Measurements from ENCODE around the gene HAVCR2. TPM values are rescaled to one million over a fixed set of nuclear protein-coding genes. Genes with fewer than 3 reads are reported as not detected.
A peak's percentile ranks its signal among the peaks of the same experiment; 100 is the strongest.

HAVCR2 gene
- total and polyA plus RNA-seq, 2 experiments from 2014 or later: 0.49 TPM; not detected in 1

GRCh38 chr5:157148734-157149615 lies 40.1 kb upstream of the HAVCR2 start:
- Mint-ChIP-seq H3K4me1 (peaks cover 2% of the 10 kb centered on the region; the same call in 2 of the 3 replicates), H3K4me3 (no peak overlapping the region), H3K27me3 (ENCODE audit: insufficient read depth, low read depth, poor library complexity) (no peaks in the 10 kb centered on the region), H3K36me3 (ENCODE audit: low read depth) (no peaks in the 10 kb centered on the region), H3K9me3 (no peaks in the 10 kb centered on the region), H3K27ac (no peak overlapping the region)
- Histone ChIP-seq H3K27ac (ENCODE audit: low read depth) (no peak overlapping the region), H3K4me3 (no peak overlapping the region), H2AFZ (no peak overlapping the region; the same call in 1 of the 2 replicates), H3K9me2 (ENCODE audit: insufficient read depth) (no peaks in the 10 kb centered on the region), H3F3A (replicated peaks; ENCODE audit: low read depth) (no peaks in the 10 kb centered on the region), H3K27me3 (ENCODE audit: insufficient read depth) (no peaks in the 10 kb centered on the region), H3K36me3 (ENCODE audit: insufficient read depth) (no peaks in the 10 kb centered on the region), H3K4me1 (ENCODE audit: insufficient read depth) (no peaks in the 10 kb centered on the region), H3K79me2 (replicated peaks; ENCODE audit: insufficient read depth) (no peaks in the 10 kb centered on the region), H3K4me2 (no peak overlapping the region), H4K20me1 (replicated peaks; ENCODE audit: insufficient read depth) (no peaks in the 10 kb centered on the region)
- DNase-seq (ENCODE audit: low spot score) (peak; percentile 86), ATAC-seq (peak; percentile 87)
- TF ChIP-seq, protein P1, sequence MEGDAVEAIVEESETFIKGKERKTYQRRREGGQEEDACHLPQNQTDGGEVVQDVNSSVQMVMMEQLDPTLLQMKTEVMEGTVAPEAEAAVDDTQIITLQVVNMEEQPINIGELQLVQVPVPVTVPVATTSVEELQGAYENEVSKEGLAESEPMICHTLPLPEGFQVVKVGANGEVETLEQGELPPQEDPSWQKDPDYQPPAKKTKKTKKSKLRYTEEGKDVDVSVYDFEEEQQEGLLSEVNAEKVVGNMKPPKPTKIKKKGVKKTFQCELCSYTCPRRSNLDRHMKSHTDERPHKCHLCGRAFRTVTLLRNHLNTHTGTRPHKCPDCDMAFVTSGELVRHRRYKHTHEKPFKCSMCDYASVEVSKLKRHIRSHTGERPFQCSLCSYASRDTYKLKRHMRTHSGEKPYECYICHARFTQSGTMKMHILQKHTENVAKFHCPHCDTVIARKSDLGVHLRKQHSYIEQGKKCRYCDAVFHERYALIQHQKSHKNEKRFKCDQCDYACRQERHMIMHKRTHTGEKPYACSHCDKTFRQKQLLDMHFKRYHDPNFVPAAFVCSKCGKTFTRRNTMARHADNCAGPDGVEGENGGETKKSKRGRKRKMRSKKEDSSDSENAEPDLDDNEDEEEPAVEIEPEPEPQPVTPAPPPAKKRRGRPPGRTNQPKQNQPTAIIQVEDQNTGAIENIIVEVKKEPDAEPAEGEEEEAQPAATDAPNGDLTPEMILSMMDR (conservative IDR thresholded peaks at IDR 0.05; ENCODE audit: low read depth in 2 of 2): peak; percentile 88 to 89
- TF ChIP-seq, protein P2, sequence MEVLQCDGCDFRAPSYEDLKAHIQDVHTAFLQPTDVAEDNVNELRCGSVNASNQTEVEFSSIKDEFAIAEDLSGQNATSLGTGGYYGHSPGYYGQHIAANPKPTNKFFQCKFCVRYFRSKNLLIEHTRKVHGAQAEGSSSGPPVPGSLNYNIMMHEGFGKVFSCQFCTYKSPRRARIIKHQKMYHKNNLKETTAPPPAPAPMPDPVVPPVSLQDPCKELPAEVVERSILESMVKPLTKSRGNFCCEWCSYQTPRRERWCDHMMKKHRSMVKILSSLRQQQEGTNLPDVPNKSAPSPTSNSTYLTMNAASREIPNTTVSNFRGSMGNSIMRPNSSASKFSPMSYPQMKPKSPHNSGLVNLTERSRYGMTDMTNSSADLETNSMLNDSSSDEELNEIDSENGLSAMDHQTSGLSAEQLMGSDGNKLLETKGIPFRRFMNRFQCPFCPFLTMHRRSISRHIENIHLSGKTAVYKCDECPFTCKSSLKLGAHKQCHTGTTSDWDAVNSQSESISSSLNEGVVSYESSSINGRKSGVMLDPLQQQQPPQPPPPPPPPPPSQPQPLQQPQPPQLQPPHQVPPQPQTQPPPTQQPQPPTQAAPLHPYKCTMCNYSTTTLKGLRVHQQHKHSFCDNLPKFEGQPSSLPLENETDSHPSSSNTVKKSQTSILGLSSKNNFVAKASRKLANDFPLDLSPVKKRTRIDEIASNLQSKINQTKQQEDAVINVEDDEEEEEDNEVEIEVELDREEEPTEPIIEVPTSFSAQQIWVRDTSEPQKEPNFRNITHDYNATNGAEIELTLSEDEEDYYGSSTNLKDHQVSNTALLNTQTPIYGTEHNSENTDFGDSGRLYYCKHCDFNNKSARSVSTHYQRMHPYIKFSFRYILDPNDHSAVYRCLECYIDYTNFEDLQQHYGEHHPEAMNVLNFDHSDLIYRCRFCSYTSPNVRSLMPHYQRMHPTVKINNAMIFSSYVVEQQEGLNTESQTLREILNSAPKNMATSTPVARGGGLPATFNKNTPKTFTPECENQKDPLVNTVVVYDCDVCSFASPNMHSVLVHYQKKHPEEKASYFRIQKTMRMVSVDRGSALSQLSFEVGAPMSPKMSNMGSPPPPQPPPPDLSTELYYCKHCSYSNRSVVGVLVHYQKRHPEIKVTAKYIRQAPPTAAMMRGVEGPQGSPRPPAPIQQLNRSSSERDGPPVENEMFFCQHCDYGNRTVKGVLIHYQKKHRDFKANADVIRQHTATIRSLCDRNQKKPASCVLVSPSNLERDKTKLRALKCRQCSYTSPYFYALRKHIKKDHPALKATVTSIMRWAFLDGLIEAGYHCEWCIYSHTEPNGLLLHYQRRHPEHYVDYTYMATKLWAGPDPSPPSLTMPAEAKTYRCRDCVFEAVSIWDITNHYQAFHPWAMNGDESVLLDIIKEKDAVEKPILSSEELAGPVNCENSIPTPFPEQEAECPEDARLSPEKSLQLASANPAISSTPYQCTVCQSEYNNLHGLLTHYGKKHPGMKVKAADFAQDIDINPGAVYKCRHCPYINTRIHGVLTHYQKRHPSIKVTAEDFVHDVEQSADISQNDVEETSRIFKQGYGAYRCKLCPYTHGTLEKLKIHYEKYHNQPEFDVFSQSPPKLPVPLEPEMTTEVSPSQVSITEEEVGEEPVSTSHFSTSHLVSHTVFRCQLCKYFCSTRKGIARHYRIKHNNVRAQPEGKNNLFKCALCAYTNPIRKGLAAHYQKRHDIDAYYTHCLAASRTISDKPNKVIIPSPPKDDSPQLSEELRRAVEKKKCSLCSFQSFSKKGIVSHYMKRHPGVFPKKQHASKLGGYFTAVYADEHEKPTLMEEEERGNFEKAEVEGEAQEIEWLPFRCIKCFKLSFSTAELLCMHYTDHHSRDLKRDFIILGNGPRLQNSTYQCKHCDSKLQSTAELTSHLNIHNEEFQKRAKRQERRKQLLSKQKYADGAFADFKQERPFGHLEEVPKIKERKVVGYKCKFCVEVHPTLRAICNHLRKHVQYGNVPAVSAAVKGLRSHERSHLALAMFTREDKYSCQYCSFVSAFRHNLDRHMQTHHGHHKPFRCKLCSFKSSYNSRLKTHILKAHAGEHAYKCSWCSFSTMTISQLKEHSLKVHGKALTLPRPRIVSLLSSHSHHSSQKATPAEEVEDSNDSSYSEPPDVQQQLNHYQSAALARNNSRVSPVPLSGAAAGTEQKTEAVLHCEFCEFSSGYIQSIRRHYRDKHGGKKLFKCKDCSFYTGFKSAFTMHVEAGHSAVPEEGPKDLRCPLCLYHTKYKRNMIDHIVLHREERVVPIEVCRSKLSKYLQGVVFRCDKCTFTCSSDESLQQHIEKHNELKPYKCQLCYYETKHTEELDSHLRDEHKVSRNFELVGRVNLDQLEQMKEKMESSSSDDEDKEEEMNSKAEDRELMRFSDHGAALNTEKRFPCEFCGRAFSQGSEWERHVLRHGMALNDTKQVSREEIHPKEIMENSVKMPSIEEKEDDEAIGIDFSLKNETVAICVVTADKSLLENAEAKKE (CRISPR knock-in tag; IDR thresholded peaks at IDR 0.05): no peak
- TF ChIP-seq ZNF331 (CRISPR knock-in tag; IDR thresholded peaks at IDR 0.05; ENCODE audit: low read depth) (no peak), POLR2AphosphoS5 (IDR thresholded peaks at IDR 0.05; ENCODE audit: low read depth) (no peak), EZH2 (IDR thresholded peaks at IDR 0.05; ENCODE audit: low read depth, unreplicated experiment) (no peak), EZH2phosphoT487 (IDR thresholded peaks at IDR 0.05; ENCODE audit: unreplicated experiment) (no peak), CREB1 (CRISPR knock-in tag; IDR thresholded peaks at IDR 0.05; ENCODE audit: low read depth) (no peak), REST (IDR thresholded peaks at IDR 0.05; ENCODE audit: unreplicated experiment) (no peak), ETS1 (IDR thresholded peaks at IDR 0.05) (no peak)

All from GM23338 (cell line).